Spleen (tissue), 11 donors: Measurements from ENCODE around the gene RYK. TPM values are rescaled to one million over a fixed set of nuclear protein-coding genes. Genes with fewer than 3 reads are reported as not detected.
A peak's percentile ranks its signal among the peaks of the same experiment; 100 is the strongest.

Experiments used
- DNase-seq: peaks from one replicate; pipeline ENCODE4 v3.0.0-alpha.2; 2020
- H3K27ac ChIP-seq, 8 donors: fragments of 200-600 bp; sonication (generic) in 7 of 8; 1 replicate in 4 of 8; 2 replicates in 4 of 8; pipeline versions ENCODE4 v1.5.0 to v1.8.0; 2016 to 2021; ENCODE audit warnings: inconsistent platforms in 4 of 8, mild to moderate bottlenecking in 4 of 8, moderate library complexity in 1 of 8
- H3K27me3 ChIP-seq, 7 donors: fragments of 200-600 bp; sonication (generic) in 6 of 7; replicated peaks in 1 of 7; 1 replicate in 4 of 7; 2 replicates in 3 of 7; pipeline versions ENCODE4 v1.5.0 to v1.8.0; 2016 to 2021; ENCODE audit warnings: inconsistent platforms in 3 of 7, mild to moderate bottlenecking in 1 of 7
- H3K36me3 ChIP-seq, 6 donors: fragments of 200-600 bp; sonication (generic) in 5 of 6; 1 replicate in 4 of 6; 2 replicates in 2 of 6; pipeline versions ENCODE4 v1.5.0 to v1.8.0; 2016 to 2021; ENCODE audit warnings: inconsistent platforms in 2 of 6
- H3K4me1 ChIP-seq, 6 donors: fragments of 200-600 bp; sonication (generic) in 5 of 6; 1 replicate in 3 of 6; 2 replicates in 3 of 6; pipeline versions ENCODE4 v1.5.0 to v1.8.0; 2016 to 2021; ENCODE audit warnings: inconsistent platforms in 3 of 6
- H3K4me3 ChIP-seq, 8 donors: fragments of 200-600 bp; sonication (generic) in 7 of 8; 1 replicate in 4 of 8; 2 replicates in 4 of 8; pipeline versions ENCODE4 v1.5.0 to v1.8.0; 2016 to 2021; ENCODE audit warnings: inconsistent platforms in 4 of 8, mild to moderate bottlenecking in 4 of 8, moderate library complexity in 2 of 8
- H3K9me3 ChIP-seq, 8 donors: fragments of 200-600 bp; sonication (generic) in 7 of 8; 1 replicate in 4 of 8; 2 replicates in 4 of 8; pipeline versions ENCODE4 v1.5.0 to v1.8.0; 2016 to 2021; ENCODE audit warnings: inconsistent platforms in 4 of 8
- POLR2A ChIP-seq, 3 donors: fragments of 450-650 bp; IDR thresholded peaks; one replicate each; pipeline ENCODE4 v1.5.1; 2017; ENCODE audit warnings: antibody characterized with exemption in 3 of 3, mild to moderate bottlenecking in 1 of 3
- POLR2AphosphoS5 ChIP-seq, 3 donors: sonication (generic); formaldehyde crosslinking; IDR thresholded peaks; one replicate each; pipeline ENCODE4 v1.5.1; 2017; ENCODE audit warnings: antibody characterized with exemption in 3 of 3
- WGBS, 5 donors: extraction: QIAGEN DNeasy Blood & Tissue Kit in 3 of 5; methylation state at CpG; one replicate each; pipeline versions ENCODE4 v1.1.5 to v1.1.7; 2013 to 2018; 5-methylcytosine and 5-hydroxymethylcytosine counted together
- intact Hi-C: fragments of 100-400 bp; cut with DNase I; formaldehyde crosslinking; loops from one replicate; pipeline ENCODE4 v1.15.0; 2023; ENCODE audit warnings: low total_unique reads
- polyA plus RNA-seq, 3 donors: library from polyadenylated mRNA; stranded (reverse); fragments of 200-250 nt; gene quantifications; one replicate each; pipeline ENCODE4 v1.2.1, GENCODE V29; 2013
- total RNA-seq, 7 donors: library from RNA; depleted of rRNA in 3 of 7; stranded (reverse); fragments of >200 nt in 3 of 7; fragmentation: NEBNext Ultra II Directional in 4 of 7; extraction: Animal tissue kit (Norgen Biotek cat#: 25700) in 4 of 7; gene quantifications; one replicate each; pipeline versions ENCODE4 v1.1.0 to v1.2.1, GENCODE V29; 2016 to 2021
- TF ChIP-seq, protein P1 (sequence below), 11 experiments: fragments of 200-600 bp in 7 of 11; fragments of 450-650 bp in 4 of 11; sonication (generic) in 4 of 11; IDR thresholded peaks in 8 of 11; conservative IDR thresholded peaks in 3 of 11; 1 replicate in 7 of 11; 2 replicates in 4 of 11; pipeline versions ENCODE4 v1.4.0 to v1.8.0; 2016 to 2021; ENCODE audit warnings: antibody characterized with exemption in 11 of 11, inconsistent platforms in 4 of 11, mild to moderate bottlenecking in 1 of 11
- donor health status: healthy with polysubstance abuse.
- donor health status: DM: no; HTN: no; CAD: no; lungs with moderate emphysema.
- donor health status: DM: no; HTN: no; CAD: no.
- donor health status: Bipolar disorder and iron deficiency.
- donor health status: healthy.
- donor health status: DM: no; HTN: no; CAD: no.
- donor health status: DM: yes; HTN: yes; CAD: no.

Gene RYK
- total and polyA plus RNA-seq, 10 donors = 18.9 to 108 (median 50.9) TPM

DNA sequence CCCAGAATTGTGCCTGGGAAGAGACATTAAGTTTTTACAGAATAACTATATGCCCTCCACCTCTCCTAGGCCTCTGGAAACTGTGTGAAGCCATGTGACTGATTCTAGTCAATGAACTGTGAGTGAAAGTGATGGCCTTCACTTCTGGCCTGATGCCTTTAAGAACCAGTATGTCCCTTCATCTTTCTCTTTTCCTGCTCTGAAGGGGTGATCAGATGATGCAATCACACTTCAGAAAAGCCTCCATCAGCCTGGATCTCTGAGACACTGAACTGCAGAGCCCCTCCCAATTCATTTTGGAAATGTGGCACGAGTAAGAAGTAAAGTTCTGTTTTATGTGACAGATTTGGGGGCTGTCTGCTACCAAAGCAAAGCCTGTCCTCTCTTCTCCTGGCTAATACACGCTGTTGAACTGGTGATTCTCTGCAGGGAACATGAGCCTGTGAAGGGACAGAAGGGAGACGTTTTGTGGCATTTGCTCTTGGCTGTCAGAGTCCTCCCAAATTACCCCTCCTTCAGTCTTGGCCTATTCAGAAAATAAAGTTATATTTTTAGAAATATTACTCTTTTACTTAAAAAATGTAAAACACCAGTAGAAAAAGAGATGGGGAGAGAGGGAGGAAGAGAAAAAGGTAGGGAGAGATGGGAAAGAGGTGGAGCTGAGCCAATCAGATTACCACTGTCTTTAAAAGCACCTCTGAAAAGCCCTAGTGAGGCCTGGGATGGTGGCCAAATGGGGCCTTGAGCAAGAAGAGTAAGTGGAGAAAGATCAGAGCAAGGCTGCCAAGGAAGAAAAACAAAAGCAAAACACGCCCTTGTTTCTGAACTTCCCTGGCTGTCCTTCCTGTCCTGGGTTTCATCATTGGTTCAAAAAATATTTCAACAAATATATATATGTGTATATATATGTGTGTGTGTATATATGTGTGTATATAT, 40.9 kb upstream of the RYK start:
- no peak for DNase-seq

DNA sequence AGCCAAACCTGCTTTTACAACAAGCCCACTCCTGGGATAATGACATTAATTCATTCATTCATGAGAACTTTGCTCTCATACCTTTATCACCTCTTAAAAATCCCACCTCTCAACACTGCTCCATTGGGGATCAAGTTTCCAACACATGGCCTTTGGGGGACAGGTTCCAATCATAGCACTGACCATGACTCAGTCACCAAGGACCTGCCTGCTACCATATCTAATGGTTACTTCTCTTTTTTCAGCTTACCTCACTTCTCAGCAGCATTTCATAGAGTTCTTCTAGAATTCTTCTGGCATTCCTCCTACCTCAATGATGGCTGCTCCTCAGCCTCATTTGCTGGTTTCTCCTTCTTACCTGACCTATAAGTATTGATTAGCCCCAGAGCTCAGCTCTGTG, 36.9 kb upstream of the RYK start:
- TF ChIP-seq, protein P1, sequence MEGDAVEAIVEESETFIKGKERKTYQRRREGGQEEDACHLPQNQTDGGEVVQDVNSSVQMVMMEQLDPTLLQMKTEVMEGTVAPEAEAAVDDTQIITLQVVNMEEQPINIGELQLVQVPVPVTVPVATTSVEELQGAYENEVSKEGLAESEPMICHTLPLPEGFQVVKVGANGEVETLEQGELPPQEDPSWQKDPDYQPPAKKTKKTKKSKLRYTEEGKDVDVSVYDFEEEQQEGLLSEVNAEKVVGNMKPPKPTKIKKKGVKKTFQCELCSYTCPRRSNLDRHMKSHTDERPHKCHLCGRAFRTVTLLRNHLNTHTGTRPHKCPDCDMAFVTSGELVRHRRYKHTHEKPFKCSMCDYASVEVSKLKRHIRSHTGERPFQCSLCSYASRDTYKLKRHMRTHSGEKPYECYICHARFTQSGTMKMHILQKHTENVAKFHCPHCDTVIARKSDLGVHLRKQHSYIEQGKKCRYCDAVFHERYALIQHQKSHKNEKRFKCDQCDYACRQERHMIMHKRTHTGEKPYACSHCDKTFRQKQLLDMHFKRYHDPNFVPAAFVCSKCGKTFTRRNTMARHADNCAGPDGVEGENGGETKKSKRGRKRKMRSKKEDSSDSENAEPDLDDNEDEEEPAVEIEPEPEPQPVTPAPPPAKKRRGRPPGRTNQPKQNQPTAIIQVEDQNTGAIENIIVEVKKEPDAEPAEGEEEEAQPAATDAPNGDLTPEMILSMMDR (IDR thresholded peaks at IDR 0.05 in 8 of 11, conservative IDR thresholded peaks at IDR 0.05 in 3 of 11) = no peak
- TF ChIP-seq POLR2AphosphoS5 (IDR thresholded peaks at IDR 0.05) = no peak
- TF ChIP-seq POLR2A (IDR thresholded peaks at IDR 0.05) = no peak
- H3K4me1 ChIP-seq = peaks cover 0 to 8% (median 0%) of the 10 kb centered on the region in 6 donors

More for the DNA sequence above, 40.9 kb upstream of the RYK start:
- Histone ChIP-seq H3K27ac (peak overlapping the region in 6 of 8 donors; percentile 6 to 52 (median 36)), H3K4me1 (peaks cover 0 to 25% (median 10%) of the 10 kb centered on the region in 6 donors), H3K36me3 (no peaks in the 10 kb centered on the region), H3K9me3 (peaks cover 0 to 6% (median 0%) of the 10 kb centered on the region in 8 donors), H3K4me3 (no peak overlapping the region), H3K27me3 (peaks cover 0 to 6% (median 0%) of the 10 kb centered on the region in 7 donors)
- TF ChIP-seq POLR2AphosphoS5 (IDR thresholded peaks at IDR 0.05) = no peak
- no peak for TF ChIP-seq POLR2A (IDR thresholded peaks at IDR 0.05)
- TF ChIP-seq, protein P1 (IDR thresholded peaks at IDR 0.05 in 8 of 11, conservative IDR thresholded peaks at IDR 0.05 in 3 of 11) = no peak
- WGBS, 5 donors = 56 to 68% (median 62%) methylated on average over 4 of the region's 4 CpGs
- intact Hi-C loops = no loop called here

GRCh38 chr3:134284438-134284837, 33.8 kb upstream of the RYK start:
- H3K9me3 ChIP-seq = no peaks in the 10 kb centered on the region
- no peak overlapping the region for H3K27ac ChIP-seq
- H3K36me3 ChIP-seq = no peaks in the 10 kb centered on the region
- H3K4me1 ChIP-seq = no peaks in the 10 kb centered on the region
- DNase-seq = no peak
- peaks cover 0 to 9% (median 0%) of the 10 kb centered on the region in 7 donors for H3K27me3 ChIP-seq
- intact Hi-C loops = no loop called here
- TF ChIP-seq POLR2A (IDR thresholded peaks at IDR 0.05) = no peak
- TF ChIP-seq POLR2AphosphoS5 (IDR thresholded peaks at IDR 0.05) = no peak
- TF ChIP-seq, protein P1 (IDR thresholded peaks at IDR 0.05 in 8 of 11, conservative IDR thresholded peaks at IDR 0.05 in 3 of 11) = no peak
- WGBS, 5 donors = 71 to 91% (median 89%) methylated on average over 6 of the region's 6 CpGs
- no peak overlapping the region for H3K4me3 ChIP-seq

More for the DNA sequence above, 36.9 kb upstream of the RYK start:
- Histone ChIP-seq H3K36me3 (no peaks in the 10 kb centered on the region), H3K9me3 (no peaks in the 10 kb centered on the region), H3K27ac (no peak overlapping the region), H3K27me3 (peaks cover 0 to 9% (median 0%) of the 10 kb centered on the region in 7 donors), H3K4me3 (no peak overlapping the region)
- intact Hi-C loops = no loop called here
- DNase-seq = no peak

GRCh38 chr3:134282659-134283047, 32.0 kb upstream of the RYK start:
- TF ChIP-seq POLR2AphosphoS5 (IDR thresholded peaks at IDR 0.05) = no peak
- TF ChIP-seq POLR2A (IDR thresholded peaks at IDR 0.05) = no peak
- TF ChIP-seq, protein P1 (IDR thresholded peaks at IDR 0.05 in 8 of 11, conservative IDR thresholded peaks at IDR 0.05 in 3 of 11) = no peak
- Histone ChIP-seq H3K9me3 (no peaks in the 10 kb centered on the region), H3K36me3 (no peaks in the 10 kb centered on the region), H3K27me3 (peaks cover 0 to 9% (median 0%) of the 10 kb centered on the region in 7 donors), H3K4me1 (no peaks in the 10 kb centered on the region), H3K4me3 (no peak overlapping the region), H3K27ac (no peak overlapping the region)
- DNase-seq = no peak
- intact Hi-C loops = no loop called here
- WGBS, 5 donors = 73 to 82% (median 79%) methylated on average over 8 of the region's 8 CpGs
